H1 (cell line): ENCODE results near the gene ONECUT3.

Experiments
- CTCF ChIP-seq, 3 experiments: IDR thresholded peaks; 1 replicate in 2 of 3; 2 replicates in 1 of 3; pipeline versions ENCODE4 v1.5.1 to v1.6.1; 2011; ENCODE audit warnings: low read length in 3 of 3, mild to moderate bottlenecking in 3 of 3, inconsistent platforms in 2 of 3, low read depth in 1 of 3, moderate library complexity in 1 of 3; ENCODE audit not compliant: insufficient read depth in 1 of 3; ENCODE audit errors: control extremely low read depth in 1 of 3
- EZH2 ChIP-seq: fragments of 200-600 bp; sonication (generic); IDR thresholded peaks from 2 replicates; pipeline ENCODE4 v1.7.1; 2012; ENCODE audit warnings: low read depth, mild to moderate bottlenecking, moderate library complexity, low read length, inconsistent platforms; ENCODE audit not compliant: severe bottlenecking
- POLR2A ChIP-seq, 2 experiments: IDR thresholded peaks; 1 replicate in 1 of 2; 2 replicates in 1 of 2; pipeline ENCODE4 v1.6.1; 2011; ENCODE audit warnings: low read depth in 2 of 2, low read length in 2 of 2, mild to moderate bottlenecking in 2 of 2; ENCODE audit errors: control extremely low read depth in 1 of 2
- TCF12 ChIP-seq: IDR thresholded peaks from 2 replicates; pipeline ENCODE4 v1.6.1; 2011; ENCODE audit warnings: low read depth, mild to moderate bottlenecking, low read length

DNA sequence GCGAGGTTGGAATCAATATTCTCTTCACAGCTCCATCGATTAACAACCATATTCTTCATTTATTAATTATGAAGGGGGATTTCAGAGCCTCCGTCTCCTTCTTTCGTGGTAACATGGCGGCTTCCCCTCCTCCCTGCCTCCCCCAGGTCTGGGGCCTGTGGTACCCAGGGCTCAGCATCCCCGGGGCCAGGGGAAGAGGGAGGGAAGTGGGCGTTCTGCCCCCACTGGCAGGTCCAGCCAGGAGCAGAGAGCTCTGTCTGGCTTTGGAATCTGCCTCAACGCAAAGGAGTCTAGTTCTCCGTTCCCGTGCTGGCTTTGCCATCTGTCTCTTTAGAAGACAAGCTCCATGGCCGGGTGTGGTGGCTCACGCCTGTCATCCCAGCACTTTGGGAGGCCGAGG, 37.8 kb upstream of the ONECUT3 start:
- TF ChIP-seq TCF12 (no peak), POLR2A (IDR thresholded peaks at IDR 0.05; ENCODE audit: control extremely low read depth in 1 of 2, low read depth in 2 of 2, low read length in 2 of 2) (no peak), CTCF (IDR thresholded peaks at IDR 0.05; ENCODE audit: control extremely low read depth in 1 of 3, insufficient read depth in 1 of 3, low read depth in 1 of 3, low read length in 3 of 3) (no peak), EZH2 (no peak)
